Endothelial cell of hepatic sinusoid (primary cell): Measurements from ENCODE around the gene GON7.
"Not testable (repeated sequence)": the region's sequence is repeated elsewhere in the genome, so short reads cannot be mapped to it uniquely, and the experiment has no call there.

Source experiments
- in situ Hi-C: cut with HindIII; loops from 2 replicates; pipeline ENCODE4 v1.10.0; 2017; ENCODE audit warnings: low sequenced_read_pairs

The GON7 gene, protein sequence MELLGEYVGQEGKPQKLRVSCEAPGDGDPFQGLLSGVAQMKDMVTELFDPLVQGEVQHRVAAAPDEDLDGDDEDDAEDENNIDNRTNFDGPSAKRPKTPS

DNA sequence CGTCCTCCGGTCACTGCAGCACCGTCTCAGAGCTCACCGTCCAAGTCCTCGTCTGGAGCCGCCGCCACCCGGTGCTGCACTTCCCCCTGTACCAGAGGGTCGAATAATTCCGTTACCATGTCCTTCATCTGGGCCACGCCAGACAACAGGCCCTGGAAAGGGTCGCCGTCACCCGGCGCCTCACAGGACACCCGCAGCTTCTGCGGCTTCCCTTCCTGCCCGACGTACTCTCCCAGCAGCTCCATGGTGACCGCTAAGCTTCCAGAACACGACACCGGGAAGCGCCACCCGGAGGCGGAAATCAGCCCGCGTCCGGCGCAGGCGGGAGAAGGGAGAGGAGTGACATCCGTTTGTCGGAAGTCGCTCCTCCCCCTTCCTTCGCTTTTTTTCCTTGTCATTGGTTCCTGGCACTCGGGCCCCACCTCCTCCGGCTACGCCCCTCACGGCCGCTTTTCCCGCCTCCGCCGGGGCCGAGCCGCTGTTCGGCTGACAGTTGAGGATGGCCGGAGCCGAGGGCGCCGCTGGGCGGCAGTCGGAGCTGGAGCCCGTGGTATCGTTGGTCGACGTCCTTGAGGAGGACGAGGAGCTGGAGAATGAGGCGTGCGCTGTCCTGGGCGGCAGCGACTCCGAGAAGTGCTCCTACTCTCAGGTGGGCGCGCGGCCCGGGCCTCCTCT, at the start of gene GON7, which contains the start of gene UBR7:
Gene GON7, minus strand, starts transcription at position 273 of the 675 bp plus-strand sequence. Its CDS starts 28 bp downstream, at position 245.
Gene UBR7, plus strand, starts transcription at position 464 of the 675 bp plus-strand sequence. Its CDS starts 36 bp downstream, at position 500.
- in situ Hi-C loops, result no loop called here

DNA sequence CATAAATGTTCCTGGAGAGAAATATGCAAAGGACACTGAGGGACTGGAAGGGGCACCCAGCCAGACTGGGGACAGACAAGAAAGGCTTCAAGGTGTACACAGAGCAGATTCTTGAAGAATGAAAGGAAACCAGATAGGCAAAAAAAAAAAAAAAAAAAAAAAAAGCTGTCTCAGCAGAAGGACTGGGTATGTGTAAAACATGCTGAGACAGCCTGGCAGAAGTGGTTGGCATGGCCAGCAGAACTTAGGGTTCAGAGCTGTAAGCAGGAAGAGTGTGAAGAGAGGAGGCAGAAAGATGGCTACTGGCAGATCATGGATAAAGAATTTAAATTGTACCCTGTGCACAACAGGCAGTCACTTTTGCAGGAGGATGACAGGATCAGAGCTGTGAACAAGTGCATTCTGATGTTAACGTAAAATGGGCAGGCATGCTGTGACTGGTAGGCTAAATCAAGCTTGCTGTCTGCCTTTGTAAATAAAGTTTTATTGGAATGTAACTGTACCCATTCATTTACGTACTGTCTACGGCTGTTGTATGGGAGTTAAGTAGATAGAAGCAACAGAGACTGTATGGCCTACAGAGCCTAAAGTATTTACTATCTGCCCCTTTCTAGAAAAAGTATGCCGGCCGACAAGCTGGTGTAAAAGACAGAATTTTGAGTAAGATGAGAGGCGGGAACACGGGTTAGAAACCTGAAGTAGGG, 42.4 kb upstream of the GON7 start:
- in situ Hi-C loops, result no loop called here

DNA sequence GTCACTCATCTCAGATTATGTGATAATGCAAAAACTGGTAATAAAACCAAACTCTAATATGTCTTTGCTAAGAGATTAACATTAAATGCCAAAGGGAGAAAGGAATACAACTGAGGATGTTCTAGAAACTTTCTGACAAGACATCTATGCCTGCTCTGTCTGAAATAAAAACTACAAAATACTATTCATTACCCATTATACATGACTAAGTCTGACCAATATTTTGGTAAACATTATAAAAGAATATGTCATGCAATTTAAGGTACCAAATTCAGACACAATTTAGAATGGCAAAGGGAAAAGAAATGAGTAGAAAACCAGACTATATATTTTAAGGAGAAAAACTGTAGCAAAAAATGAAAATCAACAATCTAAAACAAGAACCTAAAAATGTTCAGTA, 39.7 kb upstream of the GON7 start:
- in situ Hi-C loops, result no loop called here

DNA sequence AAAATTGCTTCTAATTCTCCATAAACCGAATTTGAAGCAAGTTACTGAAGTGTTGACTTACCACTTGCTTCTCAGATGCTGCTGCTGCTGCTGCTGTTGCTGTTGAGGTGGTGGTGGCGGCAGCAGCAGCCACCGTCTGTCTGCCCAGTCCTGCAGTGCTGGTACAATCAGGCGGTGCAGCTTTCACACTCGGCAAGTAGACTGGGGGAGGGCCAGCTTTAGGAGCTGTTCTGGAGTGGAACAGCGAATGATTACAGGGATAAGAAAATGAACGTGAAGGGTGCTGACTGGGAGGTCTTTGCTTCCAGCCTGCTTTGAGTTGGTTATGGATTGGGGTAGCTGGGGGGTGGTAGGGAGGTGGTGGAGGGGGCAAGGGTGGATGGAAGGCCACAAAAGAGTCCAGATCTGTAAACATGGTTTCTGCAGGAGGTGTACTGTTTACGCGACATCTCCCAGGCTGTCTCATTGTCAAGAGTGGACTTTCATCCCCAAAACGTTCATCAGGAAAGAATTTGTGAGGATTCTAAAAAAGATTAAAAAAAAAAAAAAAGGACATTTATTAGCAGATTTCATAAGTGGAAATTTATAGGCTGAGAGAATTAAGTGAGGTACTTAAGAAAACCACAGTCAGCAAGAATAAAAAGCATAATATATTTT, 39.0 kb upstream of the GON7 start:
- in situ Hi-C loops, result no loop called here

DNA sequence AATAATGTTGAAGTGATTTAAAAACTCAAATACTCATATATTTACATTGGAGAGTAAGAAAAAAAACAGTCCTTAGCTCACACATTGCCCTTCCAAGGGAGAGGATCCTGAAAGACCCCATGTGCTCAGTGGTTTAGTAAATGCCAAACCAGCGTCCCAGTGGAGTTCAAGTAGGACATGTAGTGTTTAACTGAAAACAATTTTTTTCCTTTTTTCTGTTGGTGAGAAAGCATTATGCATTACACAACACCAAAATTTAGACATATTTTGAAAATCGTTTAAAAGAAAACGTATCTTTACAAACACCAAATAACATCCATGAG, 33.8 kb upstream of the GON7 start:
- in situ Hi-C loops, result no loop called here

DNA sequence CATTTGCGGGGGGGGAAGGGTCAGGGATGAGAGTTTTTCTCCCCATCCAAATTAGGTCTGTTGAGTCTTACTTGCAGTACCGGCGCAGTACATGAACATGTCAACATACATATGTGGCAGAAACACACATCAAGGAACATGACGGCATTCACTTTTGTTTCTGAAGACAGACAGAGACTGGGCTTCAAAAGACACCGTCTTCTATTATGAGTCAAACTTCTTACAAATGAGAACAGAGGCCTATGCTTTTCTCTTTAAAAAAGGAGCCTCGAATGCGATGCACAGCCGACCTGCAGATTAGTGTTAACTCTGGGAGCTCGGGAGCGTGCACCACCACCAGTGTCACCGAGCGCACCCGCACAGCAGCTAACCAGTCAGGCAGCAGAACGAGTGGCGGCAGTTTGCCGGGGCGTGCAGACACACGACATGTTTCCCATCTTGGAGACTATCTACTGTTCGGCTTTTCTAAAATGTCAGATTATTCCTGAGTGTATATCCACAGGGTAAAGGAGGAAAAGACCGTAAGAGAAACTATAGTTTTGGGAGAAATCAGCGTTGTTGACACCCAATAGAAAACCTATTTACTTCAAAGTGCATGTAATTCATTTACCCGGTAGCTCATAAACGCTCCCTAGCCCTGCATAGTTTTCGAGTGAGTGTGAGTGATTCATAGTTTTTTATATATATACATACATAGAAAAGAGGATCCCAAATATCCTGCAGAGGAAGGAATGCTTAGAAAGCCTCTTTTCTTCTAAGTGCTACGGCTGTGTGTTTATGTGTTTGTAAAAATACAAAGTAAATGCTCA, 33.2 kb upstream of the GON7 start:
- in situ Hi-C loops, result no loop called here

DNA sequence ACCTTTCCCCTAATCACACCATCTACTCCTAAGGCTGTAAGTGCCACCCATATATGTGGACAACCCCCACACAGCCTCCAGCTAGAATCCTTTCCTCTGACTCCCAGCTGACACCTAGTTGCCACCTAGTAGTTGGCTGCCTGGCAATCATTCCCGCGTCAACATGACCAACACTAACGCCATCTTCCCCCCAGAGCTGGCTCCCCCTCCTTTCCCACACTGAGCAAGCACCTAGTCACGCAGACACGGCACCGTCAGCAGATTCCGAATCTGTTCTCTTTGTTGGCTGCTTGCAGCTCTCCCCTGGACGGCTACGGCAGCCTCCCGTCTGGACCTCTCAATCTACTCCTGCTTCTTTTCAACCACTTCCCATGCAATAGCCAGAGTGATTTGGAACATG, 27.9 kb upstream of the GON7 start:
- in situ Hi-C loops, result no loop called here

DNA sequence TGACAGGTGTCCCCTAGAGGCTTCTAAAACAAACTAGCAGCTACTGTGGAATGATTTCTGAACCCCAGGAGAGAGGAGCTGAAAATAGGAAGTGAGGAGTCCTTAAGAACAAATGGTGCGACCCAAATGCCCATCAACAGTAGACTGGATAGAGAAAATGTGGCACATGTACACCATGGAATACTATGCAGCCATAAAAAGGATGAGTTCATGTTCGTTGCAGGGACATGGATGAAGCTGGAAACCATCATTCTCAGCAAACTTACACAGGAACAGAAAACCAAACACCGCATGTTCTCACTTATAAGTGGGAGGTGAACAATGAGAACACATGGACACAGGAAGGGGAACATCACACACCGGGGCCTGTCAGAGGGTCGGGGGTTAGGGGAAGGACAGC, 26.2 kb upstream of the GON7 start:
- in situ Hi-C loops, result not testable (repeated sequence)

DNA sequence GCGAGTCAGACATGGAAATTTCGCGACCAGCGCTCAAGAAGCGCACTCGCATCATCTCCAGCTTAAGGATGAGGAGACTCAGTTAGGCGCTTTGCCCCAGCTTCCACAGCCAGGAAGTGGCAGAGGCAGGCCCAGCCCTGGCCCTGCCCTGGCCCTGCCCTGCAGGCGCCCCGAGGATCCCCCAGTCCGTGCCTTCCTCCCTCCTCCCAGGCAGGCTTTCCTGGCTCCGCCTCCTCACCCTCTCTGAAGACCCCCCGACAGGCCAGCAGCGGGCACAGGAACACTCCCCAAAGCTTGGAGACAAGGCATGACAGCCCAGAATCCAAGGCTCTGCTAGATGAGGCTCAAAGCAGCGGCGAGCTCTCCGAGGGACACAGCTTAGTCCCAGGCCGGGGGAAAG, 25.3 kb upstream of the GON7 start:
- in situ Hi-C loops, result no loop called here

DNA sequence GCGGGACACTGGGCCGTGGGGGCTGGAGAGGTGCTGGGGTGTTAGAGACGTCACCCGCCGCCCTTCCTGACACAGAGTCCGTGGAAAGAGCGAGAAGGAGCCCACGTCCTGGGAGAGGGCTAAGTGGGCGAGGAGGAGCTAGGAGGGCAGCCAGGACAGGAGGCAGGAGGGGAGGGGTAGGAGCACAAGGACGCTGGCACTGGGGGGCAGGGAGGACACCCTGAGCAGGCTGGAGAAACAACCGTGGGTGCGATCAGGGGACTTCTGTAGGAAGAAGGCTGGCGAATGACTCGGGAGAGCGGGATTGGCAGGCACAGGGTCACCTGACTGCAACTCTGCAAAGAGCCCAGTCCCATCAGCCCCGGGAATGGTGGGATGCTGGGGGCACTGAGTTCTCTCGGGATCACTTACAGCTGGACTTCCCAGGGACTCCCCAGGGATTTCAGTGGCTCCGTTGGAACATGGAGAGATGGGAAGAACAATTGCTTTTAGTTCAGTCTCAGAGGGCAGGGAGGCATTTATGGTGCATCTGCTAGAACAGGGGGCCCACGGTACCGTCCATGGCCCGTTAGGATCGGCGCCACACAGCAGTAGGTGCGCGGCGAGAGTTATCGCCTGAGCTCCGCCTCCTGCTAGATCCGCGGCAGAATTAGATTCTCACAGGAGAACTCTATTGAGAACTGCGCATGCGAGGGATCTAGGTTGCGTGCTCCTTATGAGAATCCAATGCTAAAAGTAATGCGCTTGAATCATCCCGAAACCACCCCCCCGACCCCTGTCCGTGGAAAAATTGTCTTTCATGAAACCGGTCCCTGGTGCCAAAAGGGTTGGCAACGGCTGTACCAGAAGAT, 24.5 kb upstream of the GON7 start:
- in situ Hi-C loops, result no loop called here

DNA sequence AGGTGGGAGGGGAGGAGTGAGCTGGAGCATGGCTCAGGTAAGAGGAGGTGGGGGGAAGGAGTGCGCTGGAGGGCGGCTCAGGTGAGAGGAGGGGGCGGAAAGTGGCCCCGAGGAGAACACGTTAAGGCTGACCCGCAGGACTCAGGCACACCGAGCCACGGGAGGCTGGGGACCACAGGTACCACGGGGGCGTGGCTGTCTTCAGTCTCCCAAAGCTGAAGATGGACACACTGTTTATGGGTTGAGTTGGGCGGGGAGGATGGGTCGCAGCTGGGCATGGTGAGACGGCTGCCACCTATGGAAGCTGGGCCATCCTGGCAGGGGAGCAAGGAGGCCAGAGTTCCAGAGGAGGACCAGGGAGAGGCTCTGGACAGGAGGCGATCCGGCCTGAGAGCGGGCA, 23.7 kb upstream of the GON7 start:
- in situ Hi-C loops, result no loop called here

DNA sequence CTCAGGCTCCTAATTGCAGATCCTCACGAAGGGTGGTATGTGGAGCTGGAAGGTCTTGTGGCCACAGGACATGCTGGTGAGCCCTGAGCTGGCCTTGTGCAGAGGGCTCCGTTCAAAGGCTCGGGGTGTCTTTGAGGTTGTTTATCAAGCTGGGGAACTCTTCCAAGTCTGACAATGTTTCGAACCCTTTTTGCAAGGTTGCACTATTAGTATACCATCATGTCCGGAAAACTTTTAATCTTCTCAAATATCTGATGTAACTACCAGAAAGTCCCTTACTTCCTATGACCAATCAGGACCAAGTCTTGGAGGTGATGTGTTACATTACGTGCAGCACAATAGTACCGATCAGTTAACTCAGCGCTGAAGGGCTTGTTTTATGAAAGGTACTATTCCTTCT, 21.7 kb upstream of the GON7 start:
- in situ Hi-C loops, result no loop called here

DNA sequence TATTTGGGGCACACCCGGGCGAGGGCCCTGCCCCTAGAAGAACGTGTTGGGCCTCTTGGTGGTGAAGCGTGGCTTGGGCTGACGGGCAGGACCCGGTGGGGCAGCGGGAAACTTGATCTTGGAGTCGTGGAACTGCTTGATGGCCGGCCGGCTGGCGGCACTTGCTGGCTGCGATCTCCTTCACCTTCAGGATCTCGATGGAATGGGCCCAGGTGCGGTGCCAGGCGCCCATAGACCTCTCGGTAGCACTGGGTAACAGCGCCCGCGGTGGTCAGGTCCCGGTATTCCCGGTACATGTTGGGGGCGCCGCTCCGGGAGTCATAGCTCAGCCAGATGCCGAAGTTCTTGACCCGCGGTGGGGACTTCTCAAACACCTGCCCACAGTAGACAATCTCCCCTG, 16.7 kb upstream of the GON7 start:
- in situ Hi-C loops, result no loop called here

DNA sequence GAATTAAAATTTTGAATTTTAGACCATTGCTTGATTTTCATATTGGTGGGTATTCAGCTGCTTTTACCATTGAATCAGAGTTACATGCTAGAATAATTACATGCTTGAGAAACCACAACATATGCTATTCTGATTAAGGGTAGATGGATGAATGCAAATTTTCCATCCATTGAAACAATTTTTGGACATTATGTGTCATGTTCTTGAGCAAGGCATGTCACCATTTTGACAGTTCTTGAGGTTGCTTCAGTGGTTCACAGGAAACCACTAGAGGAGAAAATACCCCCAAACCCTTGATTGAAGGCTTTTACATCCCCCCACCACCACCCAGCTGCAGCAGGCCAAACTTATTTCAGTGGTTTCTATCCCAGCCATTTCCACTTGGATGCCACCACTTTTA, 13.6 kb upstream of the GON7 start:
- in situ Hi-C loops, result no loop called here

DNA sequence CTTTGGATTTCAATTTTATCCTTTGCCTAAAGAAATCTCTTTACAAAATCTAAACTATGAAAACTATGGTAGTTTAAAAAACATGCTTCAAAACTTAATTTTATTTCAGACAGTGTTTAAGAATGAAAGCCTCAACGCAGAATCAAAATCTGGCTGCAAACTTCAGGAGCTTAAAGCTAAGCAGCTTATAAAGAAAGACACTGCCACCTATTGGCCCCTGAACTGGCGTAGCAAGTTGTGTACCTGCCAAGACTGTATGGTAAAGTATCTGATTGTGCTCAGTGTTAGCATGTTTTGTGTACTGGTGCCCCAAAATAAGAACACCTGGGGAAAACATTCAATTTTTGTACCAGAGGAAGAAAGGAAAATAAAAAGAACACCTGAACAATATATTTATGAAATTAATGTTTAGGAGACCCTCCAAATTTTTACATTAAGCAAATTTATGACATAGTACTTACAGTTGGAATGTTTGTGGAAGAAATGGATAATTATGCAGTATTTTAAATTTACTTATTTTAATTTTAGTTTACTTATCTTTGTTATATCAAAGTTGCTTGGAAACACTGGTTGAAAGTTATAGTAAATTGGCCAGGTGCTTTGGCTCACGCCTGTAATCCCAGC, 12.3 kb upstream of the GON7 start:
- in situ Hi-C loops, result no loop called here

DNA sequence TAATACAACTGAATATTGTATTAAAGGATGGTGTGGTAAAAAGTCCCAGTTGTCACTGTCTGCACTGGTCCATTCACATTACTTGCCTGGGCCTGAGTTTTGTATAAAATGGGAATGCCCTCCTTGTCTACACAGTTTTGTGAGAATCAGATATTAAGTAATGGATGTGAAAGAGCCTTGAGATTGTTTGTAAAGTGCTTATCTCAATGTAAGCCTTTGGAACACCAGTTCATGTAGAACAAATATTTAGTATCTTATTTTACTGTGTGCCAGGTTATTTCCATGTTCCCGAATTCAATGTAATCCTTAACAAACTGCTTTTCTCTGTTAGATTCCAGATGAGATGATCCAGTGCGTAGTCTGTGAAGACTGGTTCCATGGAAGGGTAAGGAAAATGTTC, 7.7 kb upstream of the GON7 start:
- in situ Hi-C loops, result no loop called here

DNA sequence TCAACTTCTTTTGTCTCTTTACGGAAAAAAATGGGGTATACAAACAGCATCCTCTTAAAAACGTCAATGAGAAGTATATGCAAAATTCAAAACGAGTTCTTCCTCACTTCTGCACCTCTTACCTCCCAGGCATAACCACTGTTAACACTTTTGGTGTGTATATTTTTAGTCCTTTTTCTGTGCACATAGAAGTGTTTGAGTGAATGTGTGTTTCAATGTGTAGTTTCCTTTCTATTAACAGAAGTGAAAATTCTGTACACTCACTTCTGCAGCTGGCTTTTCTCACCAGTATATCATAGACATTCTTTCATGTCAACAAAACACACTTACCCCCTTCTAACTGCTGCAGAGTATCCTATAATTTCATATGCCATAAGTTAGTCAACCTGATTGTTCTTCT, 5.6 kb upstream of the GON7 start:
- in situ Hi-C loops, result no loop called here

DNA sequence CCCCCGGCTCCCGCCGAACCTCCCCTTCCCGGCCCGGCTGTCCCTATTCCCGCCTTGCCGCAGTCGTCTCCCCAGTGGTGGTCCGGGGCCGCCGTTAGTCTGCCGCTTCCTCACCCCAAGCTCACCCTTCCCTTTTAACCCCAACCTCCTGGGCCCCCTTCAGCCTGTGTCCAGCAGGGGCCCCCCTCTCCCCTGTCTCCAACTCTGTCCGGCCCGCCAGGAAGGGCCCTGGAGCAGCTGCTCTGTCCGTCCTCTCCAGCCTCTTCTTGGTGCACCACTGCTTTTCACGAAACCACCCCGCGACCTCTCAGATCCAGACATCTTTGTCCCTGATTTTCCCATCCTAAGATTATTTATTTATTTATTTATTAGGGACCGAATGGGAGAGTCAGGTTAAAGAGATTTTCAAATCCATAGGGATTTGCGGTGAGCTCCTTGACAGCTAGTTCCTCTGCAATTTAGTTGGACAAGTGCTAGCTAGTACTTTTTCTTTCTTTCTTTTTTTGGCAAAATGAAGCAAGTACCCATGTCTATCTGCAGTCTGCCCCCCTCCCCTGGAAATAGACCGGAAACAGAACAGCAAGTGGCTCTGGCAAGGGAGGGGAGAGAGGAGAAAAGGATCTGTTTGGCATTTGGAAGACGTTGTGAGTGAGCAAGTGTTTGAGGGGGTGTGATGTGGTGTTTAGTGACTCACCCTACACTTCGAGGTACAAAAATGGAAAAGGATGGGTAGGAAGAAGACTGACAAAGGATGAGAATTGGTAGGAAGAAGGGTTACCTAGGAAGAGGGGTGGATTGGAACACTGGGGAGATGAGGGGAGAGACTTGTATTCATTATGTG, 823 bp upstream of the GON7 start:
- in situ Hi-C loops, result no loop called here

DNA sequence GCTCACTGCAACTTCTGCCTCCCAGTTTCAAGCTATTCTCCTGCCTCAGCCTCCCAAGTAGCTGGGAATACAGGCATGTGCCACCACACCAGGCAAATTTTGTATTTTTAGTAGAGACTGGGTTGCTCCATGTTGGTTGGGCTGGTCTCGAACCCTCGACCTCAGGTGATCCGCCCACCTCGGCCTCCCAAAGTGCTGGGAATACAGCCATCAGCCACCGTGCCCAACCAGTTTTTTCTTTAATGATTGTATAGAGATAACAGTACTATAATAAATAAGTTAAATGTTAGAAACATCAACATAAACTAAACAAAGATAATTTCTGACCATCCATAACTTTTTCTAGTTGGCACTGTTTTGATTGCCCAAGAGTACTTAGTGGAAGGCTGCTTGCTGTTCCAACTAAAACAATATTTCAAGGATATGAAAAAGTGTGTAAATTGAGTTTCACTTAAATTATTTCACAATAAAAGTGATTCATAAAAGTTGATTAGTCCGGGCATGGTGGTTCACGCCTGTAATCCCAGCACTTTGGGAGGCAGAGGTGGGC, 5.6 kb downstream of the GON7 start:
- in situ Hi-C loops, result no loop called here
